ENCODE measurements around the gene SHISAL2B. TPM values are rescaled to one million over a fixed set of nuclear protein-coding genes. Genes with fewer than 3 reads are reported as not detected.

SHISAL2B gene
- total and polyA plus RNA-seq, 2 donors (not counting 1 experiment from before 2014, with no cell fraction given) = not detected

DNA sequence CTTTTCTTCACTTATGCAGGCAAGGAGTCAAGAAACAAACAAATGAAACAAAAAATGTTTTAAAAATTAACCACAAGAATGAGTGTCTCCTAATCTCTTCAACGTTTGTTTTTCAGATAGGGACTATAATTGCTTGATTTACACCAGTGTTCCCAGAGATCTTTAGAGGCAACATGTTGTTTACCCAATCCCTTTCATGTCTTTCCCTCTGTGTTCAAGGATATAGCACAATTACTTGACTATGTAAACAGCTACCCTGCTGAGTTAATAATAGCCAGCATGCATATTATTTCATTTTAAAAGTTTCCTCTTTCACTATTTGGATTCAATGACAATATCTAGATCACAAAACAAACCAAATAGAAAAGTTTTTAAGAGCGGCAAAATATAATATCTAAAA, 25.1 kb upstream of the SHISAL2B start:
- no peaks in the 10 kb centered on the region for H3K4me1 ChIP-seq (ENCODE audit: control insufficient read depth in 2 of 2, insufficient read depth in 2 of 2, low read length in 2 of 2)
- no peaks in the 10 kb centered on the region for H3K36me3 ChIP-seq (replicated peaks in 1 of 2; ENCODE audit: control extremely low read depth in 1 of 2, control insufficient read depth in 1 of 2, extremely low read depth in 1 of 2, insufficient read depth in 2 of 2, low read length in 1 of 2)
- H3K4me2 ChIP-seq (replicated peaks; ENCODE audit: low read depth, low read length, poor library complexity, severe bottlenecking) = no peak overlapping the region
- H3K9me3 Mint-ChIP-seq (ENCODE audit: insufficient read depth) = no peaks in the 10 kb centered on the region
- H3K4me1 Mint-ChIP-seq = no peaks in the 10 kb centered on the region
- no peak overlapping the region for H3K4me3 ChIP-seq (ENCODE audit: control extremely low read depth in 1 of 5, extremely low read depth in 1 of 5, insufficient read depth in 1 of 5, low read depth in 2 of 5, low read length in 4 of 5)
- DNase-seq (no peak), ATAC-seq (ENCODE audit: low read depth) (no peak)
- no peaks in the 10 kb centered on the region for H3K9me3 ChIP-seq (ENCODE audit: control extremely low read depth in 1 of 3, control insufficient read depth in 2 of 3, insufficient read depth in 1 of 3, low read length in 2 of 3)
- peaks cover 0 to 5% (median 2%) of the 10 kb centered on the region in 4 experiments for H3K27me3 ChIP-seq (replicated peaks in 1 of 4; ENCODE audit: control extremely low read depth in 1 of 4, control insufficient read depth in 3 of 4, insufficient read depth in 4 of 4, low read length in 3 of 4)
- ChIA-PET CTCF (interaction anchor here (0.7 kb wide), 1 partner anchor 27 kb away, joined by 3 read pairs; no protein-coding TSS in a partner anchor), POLR2A (no interaction called here)
- H3K27me3 Mint-ChIP-seq = peaks cover 15% of the 10 kb centered on the region
- no peaks in the 10 kb centered on the region for H3K79me2 ChIP-seq (ENCODE audit: control insufficient read depth, insufficient read depth, low read length)
- H3K9ac ChIP-seq (ENCODE audit: low read length) = no peak overlapping the region
- no peak overlapping the region for H3K27ac Mint-ChIP-seq
- no peak overlapping the region for H3K27ac ChIP-seq (ENCODE audit: low read length in 2 of 2)
- no peak overlapping the region for H2AFZ ChIP-seq (ENCODE audit: insufficient read depth, low read depth, low read length, poor library complexity, severe bottlenecking)
- no CpG with 5 or more reads among the region's 2 CpGs for WGBS (ENCODE audit: insufficient coverage)
- no peak overlapping the region for H3K4me3 Mint-ChIP-seq
- TF ChIP-seq, protein P1, sequence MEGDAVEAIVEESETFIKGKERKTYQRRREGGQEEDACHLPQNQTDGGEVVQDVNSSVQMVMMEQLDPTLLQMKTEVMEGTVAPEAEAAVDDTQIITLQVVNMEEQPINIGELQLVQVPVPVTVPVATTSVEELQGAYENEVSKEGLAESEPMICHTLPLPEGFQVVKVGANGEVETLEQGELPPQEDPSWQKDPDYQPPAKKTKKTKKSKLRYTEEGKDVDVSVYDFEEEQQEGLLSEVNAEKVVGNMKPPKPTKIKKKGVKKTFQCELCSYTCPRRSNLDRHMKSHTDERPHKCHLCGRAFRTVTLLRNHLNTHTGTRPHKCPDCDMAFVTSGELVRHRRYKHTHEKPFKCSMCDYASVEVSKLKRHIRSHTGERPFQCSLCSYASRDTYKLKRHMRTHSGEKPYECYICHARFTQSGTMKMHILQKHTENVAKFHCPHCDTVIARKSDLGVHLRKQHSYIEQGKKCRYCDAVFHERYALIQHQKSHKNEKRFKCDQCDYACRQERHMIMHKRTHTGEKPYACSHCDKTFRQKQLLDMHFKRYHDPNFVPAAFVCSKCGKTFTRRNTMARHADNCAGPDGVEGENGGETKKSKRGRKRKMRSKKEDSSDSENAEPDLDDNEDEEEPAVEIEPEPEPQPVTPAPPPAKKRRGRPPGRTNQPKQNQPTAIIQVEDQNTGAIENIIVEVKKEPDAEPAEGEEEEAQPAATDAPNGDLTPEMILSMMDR (IDR thresholded peaks at IDR 0.05) = no peak
- TF ChIP-seq EZH2 (IDR thresholded peaks at IDR 0.05; ENCODE audit: borderline replicate concordance, insufficient read depth, low read depth, low read length, poor library complexity, severe bottlenecking) = no peak
- intact Hi-C loops (cut with micrococcal nuclease) = no loop called here
- H4K20me1 ChIP-seq (ENCODE audit: control insufficient read depth, insufficient read depth, low read length, poor library complexity, severe bottlenecking) = no peaks in the 10 kb centered on the region

- H2AFZ ChIP-seq (ENCODE audit: insufficient read depth, low read depth, low read length, poor library complexity, severe bottlenecking) = no peak overlapping the region
- H3K9ac ChIP-seq (ENCODE audit: low read length) = no peak overlapping the region
- H3K36me3 ChIP-seq (replicated peaks in 1 of 2; ENCODE audit: control extremely low read depth in 1 of 2, control insufficient read depth in 1 of 2, extremely low read depth in 1 of 2, insufficient read depth in 2 of 2, low read length in 1 of 2) = no peaks in the 10 kb centered on the region
- no peaks in the 10 kb centered on the region for H3K4me1 ChIP-seq (ENCODE audit: control insufficient read depth in 2 of 2, insufficient read depth in 2 of 2, low read length in 2 of 2)
- H3K27me3 ChIP-seq (replicated peaks in 1 of 4; ENCODE audit: control extremely low read depth in 1 of 4, control insufficient read depth in 3 of 4, insufficient read depth in 4 of 4, low read length in 3 of 4) = peaks cover 0 to 4% (median 2%) of the 10 kb centered on the region in 4 experiments
- no peak for ATAC-seq (ENCODE audit: low read depth)
- intact Hi-C loops (cut with micrococcal nuclease) = no loop called here
- H3K4me3 Mint-ChIP-seq = no peak overlapping the region
- H3K9me3 Mint-ChIP-seq (ENCODE audit: insufficient read depth) = no peaks in the 10 kb centered on the region
- WGBS (ENCODE audit: insufficient coverage) = 63% methylated on average over 1 of the region's 1 CpG
- peaks cover 19% of the 10 kb centered on the region for H3K27me3 Mint-ChIP-seq
- H3K9me3 ChIP-seq (ENCODE audit: control extremely low read depth in 1 of 3, control insufficient read depth in 2 of 3, insufficient read depth in 1 of 3, low read length in 2 of 3) = no peaks in the 10 kb centered on the region
- H3K27ac Mint-ChIP-seq = no peak overlapping the region
- no peak for DNase-seq
- no peak overlapping the region for H3K4me2 ChIP-seq (replicated peaks; ENCODE audit: low read depth, low read length, poor library complexity, severe bottlenecking)
- no peaks in the 10 kb centered on the region for H3K79me2 ChIP-seq (ENCODE audit: control insufficient read depth, insufficient read depth, low read length)
- no peaks in the 10 kb centered on the region for H4K20me1 ChIP-seq (ENCODE audit: control insufficient read depth, insufficient read depth, low read length, poor library complexity, severe bottlenecking)
- no peak for TF ChIP-seq EZH2 (IDR thresholded peaks at IDR 0.05; ENCODE audit: borderline replicate concordance, insufficient read depth, low read depth, low read length, poor library complexity, severe bottlenecking)
- TF ChIP-seq, protein P1 (IDR thresholded peaks at IDR 0.05) = no peak
- H3K27ac ChIP-seq (ENCODE audit: low read length in 2 of 2) = no peak overlapping the region
- H3K4me3 ChIP-seq (ENCODE audit: control extremely low read depth in 1 of 5, extremely low read depth in 1 of 5, insufficient read depth in 1 of 5, low read depth in 2 of 5, low read length in 4 of 5) = no peak overlapping the region
- ChIA-PET CTCF (no interaction called here), POLR2A (no interaction called here)
- no peaks in the 10 kb centered on the region for H3K4me1 Mint-ChIP-seq
These were observed 24.2 kb upstream of the SHISAL2B start for GRCh38 chr5:64666078-64666477.

Data from B cell (primary cell).